LNCaP clone FGC (cell line): ENCODE data around the gene ENTPD3.

Source experiments
- DNase-seq: peaks from one replicate; pipeline ENCODE4 v3.0.0-alpha.2; 2011; ENCODE audit warnings: low read depth
- H3K4me3 ChIP-seq: 2 replicates; pipeline ENCODE4 v1.5.1; 2011; ENCODE audit warnings: mild to moderate bottlenecking, low read depth, low read length, control low read depth
- CTCF ChIP-seq: IDR thresholded peaks from 2 replicates; pipeline ENCODE4 v1.5.1; 2012; ENCODE audit warnings: mild to moderate bottlenecking; ENCODE audit not compliant: control insufficient read depth, insufficient read depth; ENCODE audit errors: extremely low read depth

Gene ENTPD3

GRCh38 chr3:40382617-40382979 lies 4.4 kb upstream of the ENTPD3 start:
- DNase-seq, result no peak
- no peak for TF ChIP-seq CTCF

DNA sequence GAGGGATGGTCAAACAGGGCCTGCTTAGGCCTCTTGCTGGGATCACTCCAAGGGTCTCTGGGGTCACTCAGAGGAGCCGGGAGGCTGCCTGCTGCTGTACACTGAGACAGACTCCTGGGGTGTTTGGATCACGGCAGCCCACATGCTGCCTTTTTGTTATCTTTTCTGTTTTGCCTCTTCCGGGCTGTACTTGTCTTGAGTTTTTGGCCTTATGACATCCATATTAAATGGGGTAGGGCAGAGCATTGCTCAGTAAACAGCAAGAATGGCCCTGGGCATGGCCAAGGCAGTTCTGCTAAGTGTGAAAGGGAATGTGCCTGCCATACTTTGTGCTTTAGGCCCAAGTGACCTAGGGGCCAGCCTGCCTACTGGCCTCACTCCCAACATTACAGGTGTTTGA lies 771 bp upstream of the ENTPD3 start:
- no peak for DNase-seq
- TF ChIP-seq CTCF, result no peak
- H3K4me3 ChIP-seq, result no peak overlapping the region

More at GRCh38 chr3:40382617-40382979, 4.4 kb upstream of the ENTPD3 start:
- no peak overlapping the region for H3K4me3 ChIP-seq

GRCh38 chr3:40387895-40388254 lies 891 bp downstream of the ENTPD3 start:
- DNase-seq, result no peak
- TF ChIP-seq CTCF, result no peak
- no peak overlapping the region for H3K4me3 ChIP-seq

DNA sequence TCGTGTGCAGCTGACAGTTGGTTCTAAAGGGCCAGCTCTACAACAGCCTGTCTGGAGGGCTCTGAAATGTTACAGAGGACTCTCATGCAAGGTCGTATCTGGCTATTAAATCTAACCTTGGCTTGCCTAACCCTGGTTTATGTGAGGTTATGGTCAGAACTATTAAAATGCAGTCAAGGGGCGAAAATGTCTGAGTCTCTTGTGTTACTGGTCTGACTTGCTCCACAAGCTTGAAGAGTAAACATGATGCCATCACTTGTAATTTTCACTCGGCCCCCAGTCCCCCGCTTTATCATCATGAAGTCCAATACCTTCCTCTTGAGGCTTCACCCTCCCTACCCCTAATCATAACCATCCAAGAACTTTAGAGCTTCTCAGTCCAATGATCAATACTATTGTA lies 9.4 kb downstream of the ENTPD3 start:
- no peak overlapping the region for H3K4me3 ChIP-seq
- no peak for TF ChIP-seq CTCF
- DNase-seq, result peak; percentile 61

- DNase-seq, result no peak
- H3K4me3 ChIP-seq, result no peak overlapping the region
- no peak for TF ChIP-seq CTCF
Measured at GRCh38 chr3:40397129-40397528, 10.1 kb downstream of the ENTPD3 start.

- no peak for TF ChIP-seq CTCF
- no peak overlapping the region for H3K4me3 ChIP-seq
- DNase-seq, result no peak
Measured at GRCh38 chr3:40397912-40398311, 10.9 kb downstream of the ENTPD3 start.

DNA sequence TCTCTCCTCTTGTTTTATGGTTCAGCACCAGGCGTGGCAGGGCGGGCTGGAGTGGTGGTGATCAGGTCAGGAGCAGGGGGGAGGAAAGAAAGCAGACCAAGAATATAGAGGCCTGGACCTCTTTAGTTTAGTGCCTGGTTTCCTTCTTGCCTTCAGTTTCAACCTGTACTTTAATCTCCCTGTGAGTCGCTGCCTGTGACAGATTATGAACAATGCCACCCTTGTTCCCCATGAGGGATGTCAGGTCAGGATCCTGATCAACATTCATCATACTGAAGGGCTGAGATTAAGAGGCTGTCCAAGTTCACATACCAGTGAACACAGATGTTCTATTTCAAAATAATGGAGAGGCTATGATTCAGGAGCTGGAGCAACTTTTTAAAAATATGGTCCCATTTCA lies 11.4 kb downstream of the ENTPD3 start:
- no peak for TF ChIP-seq CTCF
- DNase-seq, result no peak
- H3K4me3 ChIP-seq, result no peak overlapping the region
